ENCODE data around the gene MACROD1. TPM values are rescaled to one million over a fixed set of nuclear protein-coding genes. Genes with fewer than 3 reads are reported as not detected.

MACROD1 gene
- total and polyA plus RNA-seq, 2 donors (not counting 3 experiments of a cell fraction or from before 2014, with no cell fraction given) = 11.0 to 16.2 TPM

DNA sequence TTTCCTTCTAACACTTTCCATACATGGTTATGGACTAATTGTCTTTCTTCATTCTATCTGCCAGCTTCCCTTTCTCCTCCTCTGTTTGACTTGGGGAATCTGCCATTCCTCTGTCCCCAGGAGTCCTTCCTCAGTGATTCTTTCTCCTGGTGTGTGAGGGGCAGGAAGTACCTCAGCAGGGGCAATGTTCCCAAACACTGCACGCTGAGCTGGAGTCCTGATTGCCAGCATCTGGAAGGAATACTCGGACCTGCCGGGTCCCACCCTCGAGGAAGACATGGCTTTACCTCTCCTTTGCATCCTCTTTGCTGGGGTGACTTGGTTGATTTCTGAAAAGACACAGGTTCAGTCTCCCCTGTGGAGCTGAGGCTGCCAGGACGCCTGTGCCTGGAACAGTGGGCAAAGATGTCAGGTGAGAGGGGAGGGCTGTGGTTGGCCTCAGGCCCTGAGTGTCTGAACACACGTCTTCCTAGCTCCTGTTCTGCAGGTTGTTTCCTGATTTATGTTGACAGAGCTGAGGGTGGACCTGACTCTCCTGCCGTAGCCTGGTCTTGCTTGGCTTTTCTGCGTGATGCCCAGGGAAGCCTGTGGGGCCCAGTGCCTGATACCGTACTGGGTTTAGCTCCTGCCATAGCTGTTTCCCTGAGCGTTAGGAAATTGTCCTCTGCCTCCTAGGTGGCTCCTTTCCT lies 187.2 kb downstream of the MACROD1 start:
- Histone ChIP-seq H3K9me3 (replicated peaks; ENCODE audit: control insufficient read depth, insufficient read depth, low read length) (no peaks in the 10 kb centered on the region), H2AFZ (ENCODE audit: low read depth, low read length) (no peak overlapping the region), H3K9me1 (replicated peaks; ENCODE audit: control insufficient read depth, extremely low read depth, insufficient read depth, low read length) (no peaks in the 10 kb centered on the region), H3K27ac (ENCODE audit: insufficient read depth, low read depth, low read length) (no peak overlapping the region), H3K4me2 (ENCODE audit: insufficient read depth, low read length) (no peak overlapping the region), H3K9ac (replicated peaks; ENCODE audit: extremely low read depth, insufficient read depth, low read length) (no peak overlapping the region), H3K27me3 (ENCODE audit: control insufficient read depth in 2 of 2, insufficient read depth in 2 of 2, low read length in 2 of 2) (no peaks in the 10 kb centered on the region), H3K79me2 (ENCODE audit: control insufficient read depth, insufficient read depth, low read length) (peaks cover 23% of the 10 kb centered on the region), H3K36me3 (ENCODE audit: control insufficient read depth in 2 of 2, extremely low read depth in 1 of 2, insufficient read depth in 2 of 2, low read length in 2 of 2) (peaks cover 0 to 2% of the 10 kb centered on the region in 2 experiments), H4K20me1 (replicated peaks; ENCODE audit: control insufficient read depth, extremely low read depth, insufficient read depth, low read length) (no peaks in the 10 kb centered on the region), H3K4me3 (replicated peaks in 1 of 3; ENCODE audit: insufficient read depth in 1 of 3, low read depth in 1 of 3, low read length in 3 of 3) (no peak overlapping the region), H3K4me1 (ENCODE audit: control insufficient read depth, extremely low read depth, insufficient read depth, low read length) (peaks cover 13% of the 10 kb centered on the region)
- TF ChIP-seq, protein P1, sequence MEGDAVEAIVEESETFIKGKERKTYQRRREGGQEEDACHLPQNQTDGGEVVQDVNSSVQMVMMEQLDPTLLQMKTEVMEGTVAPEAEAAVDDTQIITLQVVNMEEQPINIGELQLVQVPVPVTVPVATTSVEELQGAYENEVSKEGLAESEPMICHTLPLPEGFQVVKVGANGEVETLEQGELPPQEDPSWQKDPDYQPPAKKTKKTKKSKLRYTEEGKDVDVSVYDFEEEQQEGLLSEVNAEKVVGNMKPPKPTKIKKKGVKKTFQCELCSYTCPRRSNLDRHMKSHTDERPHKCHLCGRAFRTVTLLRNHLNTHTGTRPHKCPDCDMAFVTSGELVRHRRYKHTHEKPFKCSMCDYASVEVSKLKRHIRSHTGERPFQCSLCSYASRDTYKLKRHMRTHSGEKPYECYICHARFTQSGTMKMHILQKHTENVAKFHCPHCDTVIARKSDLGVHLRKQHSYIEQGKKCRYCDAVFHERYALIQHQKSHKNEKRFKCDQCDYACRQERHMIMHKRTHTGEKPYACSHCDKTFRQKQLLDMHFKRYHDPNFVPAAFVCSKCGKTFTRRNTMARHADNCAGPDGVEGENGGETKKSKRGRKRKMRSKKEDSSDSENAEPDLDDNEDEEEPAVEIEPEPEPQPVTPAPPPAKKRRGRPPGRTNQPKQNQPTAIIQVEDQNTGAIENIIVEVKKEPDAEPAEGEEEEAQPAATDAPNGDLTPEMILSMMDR (IDR thresholded peaks at IDR 0.05; ENCODE audit: extremely low read depth in 1 of 2, insufficient read depth in 1 of 2, low read depth in 1 of 2, low read length in 2 of 2) = no peak
- TF ChIP-seq MYC (IDR thresholded peaks at IDR 0.05; ENCODE audit: low read depth, low read length) (no peak), GATA2 (IDR thresholded peaks at IDR 0.05; ENCODE audit: insufficient read depth, insufficient read length, low read depth, low read length) (no peak), FOS (IDR thresholded peaks at IDR 0.05; ENCODE audit: borderline replicate concordance, insufficient read depth, low read length) (no peak), JUN (IDR thresholded peaks at IDR 0.05; ENCODE audit: borderline replicate concordance, insufficient read depth, insufficient read length, low read depth) (no peak), POLR2AphosphoS5 (IDR thresholded peaks at IDR 0.05; ENCODE audit: insufficient read depth, low read depth, low read length) (no peak), POLR2A (IDR thresholded peaks at IDR 0.05; ENCODE audit: low read depth, low read length) (no peak), EZH2 (IDR thresholded peaks at IDR 0.05; ENCODE audit: borderline replicate concordance, low read depth, low read length, severe bottlenecking) (no peak)
- TF ChIP-seq, protein P2, sequence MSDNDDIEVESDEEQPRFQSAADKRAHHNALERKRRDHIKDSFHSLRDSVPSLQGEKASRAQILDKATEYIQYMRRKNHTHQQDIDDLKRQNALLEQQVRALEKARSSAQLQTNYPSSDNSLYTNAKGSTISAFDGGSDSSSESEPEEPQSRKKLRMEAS (IDR thresholded peaks at IDR 0.05; ENCODE audit: insufficient read depth, insufficient read length) = no peak
- dilution Hi-C loops (cut with MboI; ENCODE audit: extremely low pct_ligation_motif_present, low sequenced_read_pairs) = no loop called here
- ChIA-PET CTCF (interaction anchor here (0.6 kb wide), 1 partner anchor 134 kb away, joined by 3 read pairs; no protein-coding TSS in a partner anchor), POLR2A (no interaction called here)
- BruUV-seq (replicated peaks) = no TSS peak
- no peak for FAIRE-seq
- no peak for DNase-seq (ENCODE audit: low read depth, low spot score)
- intact Hi-C loops (cut with micrococcal nuclease) = no loop called here

All from endothelial cell of umbilical vein (primary cell).